Stimulated activated CD4-positive, alpha-beta T cell treated with anti-CD3 and anti-CD28 coated beads, Interleukin-2, amount 100 ng/mL, for 4 hours (primary cell): Measurements from ENCODE around the gene MALRD1.

Source experiments
- DNase-seq: peaks from one replicate; pipeline ENCODE4 v3.0.0-alpha.2; 2020; ENCODE audit warnings: low read depth

The MALRD1 gene

DNA sequence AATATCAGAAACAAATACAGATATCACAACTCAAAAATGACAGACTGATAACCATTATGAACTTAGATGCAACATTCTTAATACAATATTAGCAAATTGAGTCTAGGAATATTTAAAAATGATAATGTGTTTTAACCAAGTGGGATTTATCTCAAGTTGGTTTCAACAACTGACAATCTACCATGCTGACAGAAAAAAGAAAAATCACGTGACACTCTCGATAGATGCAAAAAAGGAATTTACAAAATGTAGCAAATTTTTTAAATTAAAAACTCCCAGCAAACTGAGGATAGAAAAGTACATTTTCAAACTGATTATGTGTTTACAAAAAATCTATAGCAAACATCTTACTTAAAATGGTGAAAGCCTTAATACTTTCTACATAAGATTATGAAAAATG is 177.4 kb downstream of the MALRD1 start:
- no peak for DNase-seq

DNA sequence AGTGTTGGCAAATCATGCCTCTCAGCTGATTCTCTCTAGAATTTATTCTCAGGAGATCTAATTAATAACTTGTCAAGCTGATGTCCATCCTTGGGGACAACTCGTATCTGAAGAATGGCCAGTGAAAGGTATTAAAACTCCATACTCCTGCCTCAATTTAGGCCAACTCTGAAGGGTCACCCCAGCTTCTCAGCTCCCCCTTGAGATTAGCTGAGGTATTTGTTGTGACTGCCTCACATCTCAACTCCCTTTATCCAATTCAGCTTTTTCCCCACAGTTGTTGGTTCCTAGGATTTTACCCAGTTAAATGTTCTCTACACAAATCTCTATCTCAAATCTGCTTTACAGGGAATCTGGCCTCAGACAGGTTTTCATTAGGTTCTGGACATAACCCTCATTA is 182.4 kb downstream of the MALRD1 start:
- no peak for DNase-seq

DNA sequence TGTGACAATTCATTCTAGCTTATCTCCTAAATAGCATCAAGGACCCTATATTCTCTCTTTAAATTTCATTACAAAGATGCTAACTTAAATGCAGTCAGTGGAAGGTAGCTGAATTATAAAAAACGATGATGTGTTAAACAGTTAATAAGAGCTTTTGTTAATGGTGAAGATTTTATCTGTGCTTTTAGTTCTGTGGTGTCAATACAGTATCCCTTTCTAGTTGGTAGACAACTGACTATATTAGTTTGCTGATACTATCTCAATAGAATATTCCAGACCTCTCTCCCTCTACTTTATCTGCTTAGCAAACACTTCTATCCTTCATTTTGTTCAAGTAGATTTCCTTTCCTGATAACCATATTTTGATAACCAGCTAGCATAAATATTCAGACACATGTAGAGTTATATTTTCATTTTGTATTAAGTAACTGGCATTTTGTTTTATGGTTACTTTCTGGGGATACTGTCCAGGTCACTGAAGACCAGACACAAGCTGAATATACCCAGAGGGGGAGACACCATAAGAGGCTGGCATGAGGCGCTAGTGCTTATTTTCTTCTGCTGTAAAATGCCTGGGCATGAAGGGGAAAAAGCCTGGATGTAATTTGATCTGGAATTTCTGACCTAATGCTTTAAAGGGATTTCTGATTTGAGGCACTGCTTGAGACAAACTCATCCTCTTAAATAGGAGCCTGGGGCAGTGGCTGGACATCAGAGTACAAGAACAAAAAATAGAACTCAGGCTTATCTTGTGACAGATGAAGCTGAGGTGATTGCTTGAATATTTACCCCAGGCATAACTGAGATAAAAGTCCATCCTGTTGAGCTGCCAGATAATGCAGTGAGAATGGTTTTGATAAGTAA is 197.5 kb downstream of the MALRD1 start:
- no peak for DNase-seq

DNA sequence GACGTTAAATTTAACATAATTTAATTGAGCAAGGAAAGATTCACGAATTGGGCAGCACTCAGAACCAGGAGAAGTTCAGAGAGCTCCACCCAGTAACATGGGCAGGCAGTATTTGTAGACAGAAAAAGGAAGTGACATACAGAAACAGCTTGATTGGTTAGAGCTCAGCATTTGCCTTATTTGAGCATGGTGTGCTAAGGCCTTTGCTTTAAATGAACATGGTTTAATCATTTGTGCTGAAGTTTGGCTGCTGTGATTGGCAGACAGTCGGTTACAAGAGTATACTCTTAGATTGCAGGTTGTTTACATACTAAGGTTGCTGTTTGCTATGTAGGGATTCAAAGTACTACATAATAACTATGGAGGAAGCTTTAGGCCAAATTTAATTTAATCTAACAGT is 199.2 kb downstream of the MALRD1 start:
- DNase-seq = no peak

DNA sequence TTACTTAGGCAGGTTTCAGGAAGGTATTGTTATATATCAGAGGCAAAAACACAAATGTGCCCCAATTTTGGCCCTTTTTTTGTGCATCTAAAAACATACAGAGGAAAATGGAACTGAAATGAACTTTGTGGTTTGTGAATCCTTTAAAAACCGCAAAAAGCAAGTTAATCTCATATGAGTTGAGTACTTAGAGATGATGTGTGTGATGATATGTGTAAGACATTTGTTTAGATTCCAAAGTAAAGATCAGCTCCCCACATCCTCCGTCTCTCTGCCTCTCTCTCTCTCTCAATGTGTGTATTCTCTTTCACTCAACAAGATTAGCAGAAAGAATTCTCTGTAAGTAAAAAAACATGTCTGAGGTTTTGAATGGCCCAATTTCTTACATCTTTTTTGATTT is 201.9 kb downstream of the MALRD1 start:
- DNase-seq = no peak

DNA sequence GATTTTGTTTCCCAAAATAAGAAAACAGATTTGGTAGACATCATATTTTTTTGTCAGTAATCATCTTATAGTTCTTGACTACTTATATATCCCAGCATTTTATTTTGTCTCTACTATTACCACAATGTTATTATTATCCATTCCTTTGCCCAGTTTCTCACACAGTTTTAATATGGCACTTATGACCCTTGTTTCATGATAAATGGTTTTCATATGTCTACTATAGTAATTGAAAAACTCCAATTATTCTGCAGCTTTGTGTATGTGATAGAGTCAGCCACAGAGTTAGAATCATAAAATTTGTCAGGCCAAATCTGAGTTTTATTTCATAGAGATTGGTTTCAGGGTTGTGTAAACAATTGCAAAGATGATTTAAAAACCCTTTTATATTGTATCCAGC is 203.9 kb downstream of the MALRD1 start:
- DNase-seq = no peak

DNA sequence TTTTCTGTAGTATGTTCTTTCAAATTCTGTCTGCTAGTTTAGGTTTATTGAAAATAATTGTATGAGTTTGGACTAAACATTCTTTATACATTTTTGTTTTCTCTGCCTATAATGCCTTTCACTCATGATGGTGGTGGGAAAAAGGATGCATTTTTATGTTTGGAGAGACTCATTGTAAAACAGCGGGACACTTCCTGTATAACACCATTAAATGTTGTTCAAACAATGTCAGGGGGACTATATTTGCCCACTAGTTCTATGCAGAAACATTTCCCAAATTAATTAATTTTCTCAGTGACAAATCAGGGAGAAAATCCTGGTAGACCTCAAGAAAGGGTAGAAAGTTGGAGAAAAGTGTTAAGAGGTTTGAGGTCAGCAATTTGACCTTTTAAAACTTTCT is 207.7 kb downstream of the MALRD1 start:
- no peak for DNase-seq

DNA sequence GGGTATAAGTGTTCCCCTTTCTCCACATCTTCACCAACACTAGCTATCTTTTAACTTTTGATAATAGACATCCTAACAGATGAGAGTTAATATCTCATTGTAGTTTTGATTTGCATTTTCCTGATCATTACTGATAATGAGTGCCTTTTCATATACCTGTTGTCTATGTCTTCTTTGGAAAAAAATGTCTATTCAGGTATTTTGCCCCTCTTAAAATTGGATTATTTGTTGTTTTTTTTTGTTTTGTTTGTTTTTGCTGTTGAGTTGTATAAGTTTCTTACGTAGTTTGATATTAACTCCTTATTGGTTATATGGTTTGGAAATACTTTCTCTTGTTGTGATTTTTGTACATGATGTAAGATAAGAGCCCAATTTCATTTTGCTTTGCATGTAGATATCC is 214.7 kb downstream of the MALRD1 start:
- no peak for DNase-seq

DNA sequence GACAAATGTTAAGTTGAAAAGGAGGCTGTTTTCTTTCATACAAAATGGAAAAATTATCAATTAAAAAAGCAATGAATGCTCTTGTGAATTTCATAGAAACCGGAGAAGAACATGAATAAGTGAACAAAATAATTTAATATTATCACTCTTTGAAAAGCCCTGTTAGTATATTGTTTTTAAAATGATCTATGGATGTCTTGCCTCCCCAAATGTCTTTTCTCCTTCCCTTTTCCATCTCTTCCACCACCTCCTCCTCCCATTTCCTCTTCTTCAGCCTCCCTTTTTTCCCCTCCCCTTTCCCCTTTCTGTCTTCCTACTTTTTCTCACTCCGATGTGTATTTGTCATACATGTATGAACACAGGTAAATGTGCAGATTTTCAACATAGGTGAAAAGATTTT is 234.7 kb downstream of the MALRD1 start:
- no peak for DNase-seq

DNA sequence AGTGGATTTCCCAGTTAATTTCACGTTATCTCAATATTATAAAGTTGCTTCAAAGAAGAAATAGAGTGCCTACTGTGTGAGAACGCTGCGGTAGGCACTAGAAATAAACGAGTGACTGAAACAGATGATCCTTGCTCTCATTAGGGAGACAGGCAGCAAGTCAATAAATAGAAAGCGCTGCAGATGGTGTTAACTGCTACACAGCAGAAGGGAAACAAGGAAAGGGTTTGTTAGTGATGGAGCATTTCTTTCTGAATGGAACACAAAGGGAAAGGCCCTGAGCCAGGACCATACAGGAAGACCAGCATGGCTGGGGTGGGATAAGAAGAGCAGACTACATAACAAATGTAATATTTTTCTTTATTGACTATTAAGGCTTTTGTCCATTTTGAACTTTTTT is 235.2 kb downstream of the MALRD1 start:
- no peak for DNase-seq

DNA sequence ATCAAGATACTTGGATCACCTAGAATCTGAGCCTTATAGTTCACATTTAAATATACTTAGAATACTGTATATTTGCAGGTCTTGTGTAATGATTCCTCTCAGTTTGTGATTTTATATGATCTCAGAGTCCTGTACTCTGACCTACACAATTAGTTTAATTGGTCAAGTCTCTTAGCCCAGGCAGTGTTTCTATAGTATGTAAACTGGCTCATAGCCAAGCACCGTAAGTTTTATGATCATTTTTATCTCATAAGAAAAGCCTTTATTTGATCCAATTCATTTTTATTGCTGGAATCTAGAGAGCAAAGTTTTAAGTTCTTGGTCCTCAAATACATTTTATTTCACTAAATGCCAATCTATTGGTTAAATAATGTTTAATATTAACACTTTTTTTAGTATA is 242.2 kb downstream of the MALRD1 start:
- DNase-seq = no peak

DNA sequence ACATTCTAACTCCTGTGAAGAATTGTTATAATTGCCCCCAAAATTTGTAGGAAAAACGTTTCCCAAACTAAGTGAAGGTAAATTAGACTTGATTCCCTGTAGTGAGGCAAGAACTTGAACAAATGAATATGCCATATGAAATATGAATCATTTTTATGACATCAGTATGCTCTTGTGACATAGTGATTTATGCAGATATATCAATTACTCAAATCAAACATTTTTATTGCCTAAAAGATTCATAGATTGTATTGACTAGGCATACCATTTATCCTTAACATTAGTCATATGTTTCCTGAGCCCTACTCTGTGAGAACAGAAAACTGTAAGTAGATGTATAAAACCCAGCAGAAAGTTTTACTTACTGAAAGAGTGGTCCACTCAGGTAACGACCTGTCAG is 245.6 kb downstream of the MALRD1 start:
- DNase-seq = no peak

DNA sequence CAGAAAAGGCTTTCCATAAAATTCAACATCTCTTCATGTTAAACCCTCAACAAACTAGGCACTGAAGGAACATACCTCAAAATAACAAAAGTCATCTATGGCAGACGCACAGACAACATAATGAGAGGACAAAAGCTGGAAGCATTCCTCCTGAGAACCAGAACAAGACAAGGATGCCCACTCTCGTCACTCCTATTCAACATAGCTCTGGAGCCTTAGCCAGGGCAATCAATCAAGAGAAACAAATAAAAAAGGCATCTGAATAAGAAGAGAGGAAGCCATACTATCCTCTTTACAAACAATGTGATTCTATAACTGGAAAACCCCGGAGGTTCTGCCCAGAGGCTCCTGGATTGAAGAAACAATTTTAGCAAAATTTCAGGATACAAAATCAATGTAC is 251.0 kb downstream of the MALRD1 start:
- DNase-seq = no peak

DNA sequence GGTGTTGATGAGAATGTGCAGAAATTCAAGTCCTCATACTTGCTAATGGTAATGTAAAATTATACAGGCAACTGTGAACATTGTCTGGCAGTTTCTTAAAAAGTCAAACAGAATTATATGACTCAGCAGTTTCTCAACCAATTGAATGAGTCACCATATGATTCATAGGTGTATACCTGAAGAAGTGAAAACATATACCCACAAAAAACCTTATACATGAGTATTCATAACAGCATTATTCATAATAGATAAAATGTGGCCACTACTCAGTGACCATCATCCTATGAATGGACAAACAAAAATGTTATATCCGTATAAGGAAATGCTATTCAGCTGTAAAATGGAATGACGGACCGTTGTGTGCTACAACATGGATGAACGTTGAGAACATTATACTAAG is 253.5 kb downstream of the MALRD1 start:
- DNase-seq = no peak

DNA sequence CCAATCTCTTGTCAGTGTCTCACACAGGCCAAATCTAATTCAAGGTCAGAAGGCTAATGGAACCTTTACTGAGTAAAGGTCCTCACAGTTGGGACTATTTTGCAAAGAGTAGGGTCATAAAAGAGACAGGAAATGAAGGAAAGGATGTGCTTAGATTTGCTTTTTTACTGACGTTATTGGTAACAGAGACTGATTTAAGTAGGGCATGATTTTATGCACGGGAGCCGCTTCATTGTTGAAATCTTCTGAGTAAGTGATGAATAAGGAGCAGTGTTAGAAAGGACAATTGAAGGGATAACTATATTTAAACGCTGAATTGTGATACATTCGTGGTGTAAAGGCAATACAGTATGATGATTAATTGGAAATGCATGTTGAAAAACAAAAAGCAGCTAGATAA is 261.5 kb downstream of the MALRD1 start:
- DNase-seq = no peak

DNA sequence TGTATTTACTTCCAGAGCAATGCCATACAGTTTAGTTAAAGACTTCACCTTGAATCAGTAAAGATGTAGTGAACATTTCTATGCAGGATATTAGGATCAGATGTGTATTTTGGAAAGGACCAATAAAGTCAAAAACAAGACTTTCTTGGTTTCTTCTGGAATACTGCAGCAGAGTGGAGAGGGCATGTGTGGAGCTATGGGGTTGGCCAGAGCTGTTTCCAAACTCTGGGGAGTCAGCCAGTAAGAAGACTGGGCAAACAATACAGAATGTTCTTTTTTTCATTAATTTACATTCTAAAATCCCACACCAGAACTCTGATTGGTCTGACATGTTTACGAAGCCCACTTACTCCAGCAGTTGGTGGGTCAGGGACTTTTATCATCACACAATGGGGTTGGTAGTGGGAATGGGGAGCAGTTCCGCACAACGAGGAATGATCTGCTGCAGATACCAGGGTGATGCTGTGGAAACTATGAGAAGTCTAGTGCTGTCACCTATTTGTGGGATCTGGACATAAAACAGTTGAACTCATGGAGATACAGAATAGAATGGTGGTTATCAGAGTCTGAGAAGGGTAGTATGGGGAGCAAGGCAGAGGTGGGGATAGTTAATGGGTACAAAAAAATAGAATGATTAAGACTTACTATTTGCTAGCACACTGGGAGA is 267.7 kb downstream of the MALRD1 start:
- DNase-seq = no peak

DNA sequence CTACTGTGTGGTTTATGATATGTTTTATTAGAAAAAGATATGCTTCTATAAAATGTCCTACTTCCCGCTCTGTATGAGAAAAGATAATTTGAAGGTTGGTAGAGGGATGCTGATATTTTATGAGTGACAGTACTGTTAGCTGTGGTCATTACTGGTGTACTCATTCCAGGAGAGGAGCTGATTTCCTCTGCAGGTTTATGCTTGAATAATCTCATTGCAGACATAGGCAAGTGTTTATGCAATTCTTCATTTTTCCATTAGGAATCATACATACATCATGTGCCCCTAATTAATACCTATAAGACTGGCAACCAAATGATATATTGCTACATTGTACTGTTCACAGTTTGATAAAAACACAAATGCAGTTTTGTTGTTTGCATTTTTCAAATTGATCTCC is 269.4 kb downstream of the MALRD1 start:
- no peak for DNase-seq

DNA sequence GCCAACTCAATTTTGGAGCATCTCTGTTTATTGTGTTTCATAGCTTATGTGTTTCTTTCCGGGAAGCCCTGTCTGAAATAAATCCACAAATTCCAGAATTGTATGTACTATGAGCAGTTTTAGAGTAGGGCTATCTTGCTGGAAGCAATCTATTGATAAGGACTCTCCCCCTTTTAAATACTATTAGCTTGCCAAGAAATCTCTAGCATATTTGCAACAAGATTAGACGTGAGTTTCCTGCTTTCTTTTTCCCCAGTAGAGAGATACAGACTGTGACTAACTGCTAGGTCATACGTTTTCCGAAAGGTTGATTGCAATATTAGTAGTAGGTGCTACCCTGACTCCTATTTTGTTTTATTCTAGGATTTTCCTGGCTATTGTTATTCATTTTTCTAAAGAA is 277.0 kb downstream of the MALRD1 start:
- no peak for DNase-seq

DNA sequence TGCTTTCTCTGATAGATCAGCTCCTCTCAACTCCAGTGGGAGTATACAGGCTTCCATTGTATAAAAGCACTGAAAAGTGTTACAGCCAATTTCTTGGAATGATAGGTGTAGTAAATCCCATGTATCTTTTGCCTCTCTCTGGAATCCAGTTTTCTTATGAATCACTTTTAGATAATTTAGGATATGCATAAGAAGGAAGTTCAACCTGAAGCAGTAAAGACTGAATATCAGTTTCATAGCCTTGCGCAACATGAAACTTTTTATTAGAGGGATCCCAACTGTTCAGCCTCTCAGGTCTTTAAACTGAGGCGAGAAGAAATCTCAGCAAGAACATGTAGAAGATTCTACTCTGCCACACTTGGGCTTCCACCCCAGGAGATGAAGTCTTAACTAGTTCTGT is 280.0 kb downstream of the MALRD1 start:
- no peak for DNase-seq

DNA sequence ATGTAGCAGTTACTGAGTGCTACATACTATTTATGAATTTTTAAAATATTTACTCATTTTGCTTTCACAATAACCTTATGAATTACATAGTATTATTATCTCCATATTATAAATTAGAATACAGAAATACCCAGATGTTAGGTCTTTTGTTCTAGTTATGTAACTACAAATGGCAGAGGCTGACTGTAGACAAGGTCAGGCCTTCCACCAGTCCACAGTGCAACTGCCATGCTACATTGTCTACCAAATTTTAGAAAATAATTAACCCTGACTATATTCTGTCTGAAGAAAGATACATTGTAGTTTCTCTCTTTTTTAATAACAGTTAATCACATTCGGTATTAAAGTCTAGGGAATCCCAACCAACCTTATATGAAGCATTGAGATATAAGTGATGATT is 280.9 kb downstream of the MALRD1 start:
- no peak for DNase-seq

DNA sequence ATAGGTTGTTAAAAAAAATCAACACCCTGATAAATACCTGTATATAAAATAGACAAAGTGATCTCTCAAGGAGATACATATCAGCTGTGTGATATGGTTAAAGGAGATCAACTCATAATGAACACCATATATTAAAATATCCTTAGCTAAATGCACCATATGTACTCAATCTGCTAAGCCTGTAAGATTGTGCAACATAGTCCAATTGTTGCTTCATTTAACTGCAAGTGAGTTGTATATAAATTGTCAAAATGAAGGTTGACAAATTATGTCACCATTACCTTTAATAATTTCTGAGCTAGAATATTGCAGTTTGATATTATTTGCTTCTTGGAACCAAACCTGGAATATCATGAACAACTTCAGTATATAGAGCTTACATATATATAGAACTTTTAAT is 283.7 kb downstream of the MALRD1 start:
- DNase-seq = no peak

DNA sequence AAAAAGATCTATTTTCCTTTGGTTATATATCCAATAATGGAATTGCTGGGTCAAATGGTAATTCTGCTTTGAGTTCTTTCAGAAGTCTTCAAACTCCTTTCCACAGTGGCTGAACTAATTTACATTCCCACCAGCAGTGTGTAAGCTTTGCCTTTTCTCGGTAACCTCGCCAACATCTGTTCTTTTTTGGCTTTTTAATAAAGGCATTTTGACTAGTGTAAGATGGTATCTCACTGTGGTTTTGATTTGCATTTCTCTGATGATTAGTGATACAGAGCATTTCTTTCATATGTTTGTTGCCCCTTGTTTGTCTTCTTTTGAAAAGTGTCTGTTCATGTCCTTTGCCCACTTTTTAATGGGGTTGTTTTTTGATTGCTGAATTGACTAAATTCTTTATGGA is 285.0 kb downstream of the MALRD1 start:
- no peak for DNase-seq

DNA sequence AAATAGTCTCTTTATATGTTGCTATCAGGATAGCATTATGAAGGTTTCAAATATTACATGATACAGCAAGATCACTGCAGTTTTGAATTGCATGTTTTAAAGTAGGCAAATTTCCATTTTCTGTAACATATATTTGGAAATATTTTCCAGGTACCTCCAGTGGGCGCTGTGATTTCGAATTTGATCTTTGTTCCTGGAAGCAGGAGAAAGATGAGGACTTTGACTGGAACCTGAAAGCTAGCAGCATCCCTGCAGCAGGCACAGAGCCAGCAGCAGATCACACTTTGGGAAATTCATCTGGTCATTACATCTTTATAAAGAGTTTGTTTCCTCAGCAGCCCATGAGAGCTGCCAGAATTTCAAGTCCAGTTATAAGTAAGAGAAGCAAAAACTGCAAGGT is 299.0 kb downstream of the MALRD1 start:
- no peak for DNase-seq

DNA sequence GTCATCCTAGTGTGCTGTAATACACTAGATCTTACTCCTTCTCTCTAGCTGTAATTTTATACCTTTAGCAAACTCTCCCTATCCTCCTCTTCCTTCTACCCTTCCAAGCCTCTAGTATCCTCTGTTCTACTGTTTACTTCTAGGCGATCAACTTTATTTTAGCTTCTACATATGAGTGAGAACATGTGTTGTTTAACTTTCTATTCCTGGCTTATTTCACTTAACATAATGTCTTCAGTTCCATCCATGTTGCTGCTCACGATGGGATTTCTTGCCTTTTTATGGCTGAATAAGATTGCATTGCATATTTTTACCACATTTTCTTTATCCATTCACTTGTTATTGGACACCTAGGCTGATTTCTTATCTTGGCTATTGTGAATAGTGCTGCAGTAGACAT is 318.6 kb downstream of the MALRD1 start:
- no peak for DNase-seq
